IgD-negative memory B cell (primary cell): ENCODE data around the gene A2ML1. TPM values are rescaled to one million over a fixed set of nuclear protein-coding genes. Genes with fewer than 3 reads are reported as not detected.

Source experiments
- H3K27ac Mint-ChIP-seq, 3 donors: one replicate each; pipeline ENCODE4 v1.8.0; 2020 to 2022; ENCODE audit warnings: mild to moderate bottlenecking in 3 of 3, mixed read lengths in 3 of 3, moderate library complexity in 1 of 3
- H3K27me3 Mint-ChIP-seq: one replicate; pipeline ENCODE4 v1.8.0; 2021; ENCODE audit warnings: mixed read lengths
- H3K36me3 Mint-ChIP-seq: one replicate; pipeline ENCODE4 v1.8.0; 2020; ENCODE audit warnings: mild to moderate bottlenecking, mixed read lengths
- H3K4me1 Mint-ChIP-seq, 3 donors: one replicate each; pipeline ENCODE4 v1.8.0; 2020 to 2022; ENCODE audit warnings: mixed read lengths in 3 of 3, mild to moderate bottlenecking in 1 of 3
- H3K4me3 Mint-ChIP-seq, 4 donors: one replicate each; pipeline ENCODE4 v1.8.0; 2020 to 2022; ENCODE audit warnings: mild to moderate bottlenecking in 4 of 4, mixed read lengths in 4 of 4, moderate library complexity in 3 of 4
- H3K9me3 Mint-ChIP-seq, 3 donors: one replicate each; pipeline ENCODE4 v1.8.0; 2020 to 2021; ENCODE audit warnings: mixed read lengths in 3 of 3, mild to moderate bottlenecking in 1 of 3
- polyA plus RNA-seq: library from polyadenylated mRNA; unstranded; fragments of 300-500 nt; fragmentation: Illumina TruSeq; gene quantifications from one replicate; pipeline ENCODE4 v1.2.3, GENCODE V29; 2021

Gene A2ML1
- polyA plus RNA-seq, 1 donor from 2014 or later, result not detected

DNA sequence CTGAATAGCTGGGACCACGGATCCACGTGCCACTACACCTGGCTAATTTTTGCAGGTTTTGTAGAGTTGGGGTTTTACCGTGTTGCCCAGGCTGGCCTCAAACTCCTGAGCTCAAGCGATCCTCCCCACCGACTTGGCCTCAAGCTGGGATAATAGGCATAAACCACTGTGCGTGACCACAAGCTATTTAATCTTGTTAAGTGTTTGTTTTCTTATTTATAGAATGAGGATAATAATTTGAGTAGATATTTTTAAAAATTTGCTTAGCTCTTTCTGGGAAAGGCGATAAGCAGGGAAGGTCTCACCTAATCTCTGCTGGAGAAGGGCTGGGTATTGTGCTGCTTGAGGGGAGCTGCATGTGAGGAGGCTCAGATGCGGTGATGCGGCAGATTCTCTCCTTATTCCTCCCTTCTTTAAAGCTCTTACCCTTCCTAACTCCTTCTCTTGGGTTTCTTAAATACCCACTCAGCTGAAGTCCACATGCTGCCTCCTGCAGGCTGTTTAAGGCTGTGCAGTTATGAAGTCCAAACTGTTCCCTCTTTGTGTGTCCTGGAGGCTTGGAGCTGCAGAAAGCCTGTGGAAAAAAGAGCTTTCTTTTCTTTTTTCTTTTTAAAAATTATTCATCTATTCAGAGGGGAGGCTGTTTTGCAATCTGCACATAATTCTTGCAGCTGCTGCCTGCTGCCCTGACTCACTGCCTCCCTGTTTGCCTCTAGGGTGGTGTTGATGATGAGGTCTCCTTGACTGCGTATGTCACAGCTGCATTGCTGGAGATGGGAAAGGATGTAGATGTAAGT lies 37.9 kb downstream of the A2ML1 start:
- Mint-ChIP-seq H3K36me3 (no peaks in the 10 kb centered on the region), H3K27me3 (peaks cover 2% of the 10 kb centered on the region), H3K4me1 (no peaks in the 10 kb centered on the region), H3K9me3 (no peaks in the 10 kb centered on the region), H3K4me3 (no peak overlapping the region), H3K27ac (no peak overlapping the region)

DNA sequence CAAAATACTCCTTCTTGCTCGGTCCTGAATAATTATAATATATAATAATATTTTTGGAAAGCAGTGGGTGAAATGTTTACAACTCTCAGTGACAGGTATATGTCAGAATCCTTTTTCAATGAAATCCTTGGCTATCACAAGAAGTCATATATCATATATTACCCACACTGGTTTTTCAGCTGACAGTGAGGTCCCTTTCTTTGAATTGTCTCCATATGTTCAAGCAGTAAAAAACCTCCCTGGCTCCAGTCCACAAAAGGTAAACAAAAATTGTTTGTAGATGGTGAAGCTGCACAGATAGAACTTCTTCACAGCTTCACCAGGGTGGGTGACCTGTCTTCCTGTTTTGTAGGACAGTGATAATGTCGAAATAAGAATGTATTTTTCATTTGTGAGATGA lies 44.0 kb downstream of the A2ML1 start:
- Mint-ChIP-seq H3K36me3 (no peaks in the 10 kb centered on the region), H3K27ac (no peak overlapping the region), H3K4me1 (no peaks in the 10 kb centered on the region), H3K4me3 (no peak overlapping the region), H3K27me3 (no peaks in the 10 kb centered on the region), H3K9me3 (no peaks in the 10 kb centered on the region)

DNA sequence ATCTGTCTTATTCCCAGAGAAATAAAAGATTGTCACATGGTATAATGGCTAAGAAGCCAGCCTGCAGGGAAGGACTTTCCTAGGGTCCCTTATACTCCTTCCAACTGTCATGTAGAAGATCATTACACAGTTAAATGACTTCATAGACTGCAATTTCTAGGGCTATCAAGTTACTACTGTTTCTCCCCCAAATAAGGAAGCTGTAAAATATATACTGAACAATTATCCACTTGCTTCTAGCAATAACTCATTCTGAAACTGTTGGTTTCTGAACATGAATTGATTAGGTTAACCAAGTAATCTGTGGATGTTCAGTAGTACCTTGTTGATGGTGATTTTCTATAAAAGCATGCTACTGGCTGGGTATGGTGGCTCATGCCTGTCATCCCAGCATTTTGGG lies 44.6 kb downstream of the A2ML1 start:
- H3K27me3 Mint-ChIP-seq, result no peaks in the 10 kb centered on the region

DNA sequence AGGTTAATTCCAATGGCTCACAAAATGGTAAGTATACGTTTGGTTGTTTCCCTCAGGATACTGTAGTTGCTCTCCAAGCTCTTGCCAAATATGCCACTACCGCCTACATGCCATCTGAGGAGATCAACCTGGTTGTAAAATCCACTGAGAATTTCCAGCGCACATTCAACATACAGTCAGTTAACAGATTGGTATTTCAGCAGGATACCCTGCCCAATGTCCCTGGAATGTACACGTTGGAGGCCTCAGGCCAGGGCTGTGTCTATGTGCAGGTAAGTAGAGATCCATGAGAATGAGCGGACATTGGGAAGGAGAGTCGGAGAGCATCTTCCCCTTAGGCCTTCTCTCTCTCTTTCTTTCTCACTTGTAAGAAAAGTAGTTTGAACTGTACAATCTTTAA lies 45.4 kb downstream of the A2ML1 start:
- no peak overlapping the region for H3K4me3 Mint-ChIP-seq
- no peaks in the 10 kb centered on the region for H3K9me3 Mint-ChIP-seq
- no peaks in the 10 kb centered on the region for H3K36me3 Mint-ChIP-seq

More for the DNA sequence above, 44.6 kb downstream of the A2ML1 start:
- Mint-ChIP-seq H3K9me3 (no peaks in the 10 kb centered on the region), H3K36me3 (no peaks in the 10 kb centered on the region), H3K4me3 (no peak overlapping the region), H3K27ac (no peak overlapping the region), H3K4me1 (no peaks in the 10 kb centered on the region)

DNA sequence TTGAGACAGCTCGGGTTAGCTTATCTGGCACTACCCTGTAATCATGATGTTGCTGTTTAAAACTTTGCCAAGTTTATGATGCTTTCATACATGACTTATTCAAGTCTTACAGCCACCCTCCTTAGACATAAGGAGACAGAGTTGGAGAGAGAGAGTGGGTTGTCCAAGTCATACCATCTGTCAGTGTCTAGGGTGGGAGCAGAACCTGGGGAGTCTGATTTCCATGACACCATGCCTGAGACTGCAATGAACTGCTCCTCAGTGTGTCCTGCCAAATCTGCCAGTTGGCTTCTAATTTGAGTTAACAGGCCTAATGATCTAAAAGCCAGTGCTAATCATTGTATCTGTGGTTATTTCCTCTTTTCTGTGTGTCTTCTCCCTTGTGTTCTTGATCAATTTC lies 48.2 kb downstream of the A2ML1 start:
- Mint-ChIP-seq H3K36me3 (peaks cover 3% of the 10 kb centered on the region), H3K9me3 (no peaks in the 10 kb centered on the region), H3K4me3 (no peak overlapping the region), H3K4me1 (no peaks in the 10 kb centered on the region), H3K27me3 (peaks cover 6% of the 10 kb centered on the region), H3K27ac (no peak overlapping the region)

More for the DNA sequence above, 45.4 kb downstream of the A2ML1 start:
- no peak overlapping the region for H3K27ac Mint-ChIP-seq
- no peaks in the 10 kb centered on the region for H3K4me1 Mint-ChIP-seq
- H3K27me3 Mint-ChIP-seq, result no peaks in the 10 kb centered on the region

DNA sequence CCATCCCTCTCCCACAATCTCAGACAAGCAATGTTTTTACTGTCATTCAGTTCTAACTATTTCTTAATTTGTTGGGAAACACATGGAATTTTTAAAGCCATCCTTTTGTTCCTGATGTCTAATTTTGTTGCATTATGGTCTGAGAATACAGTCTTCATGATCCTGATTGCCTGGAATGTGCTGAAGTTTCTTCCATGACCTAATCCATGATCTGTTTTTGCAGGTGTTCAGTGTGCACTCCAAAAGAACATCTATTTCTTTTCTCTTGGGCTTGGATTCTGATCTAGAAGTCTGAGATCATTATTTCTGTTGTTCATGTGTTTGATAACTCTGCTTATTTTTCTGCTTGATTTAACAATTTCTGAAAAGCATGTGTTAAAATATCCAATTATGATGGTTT lies 48.6 kb downstream of the A2ML1 start:
- Mint-ChIP-seq H3K4me1 (no peaks in the 10 kb centered on the region), H3K4me3 (no peak overlapping the region), H3K27ac (no peak overlapping the region), H3K9me3 (no peaks in the 10 kb centered on the region), H3K36me3 (peaks cover 3% of the 10 kb centered on the region), H3K27me3 (peaks cover 6% of the 10 kb centered on the region)

DNA sequence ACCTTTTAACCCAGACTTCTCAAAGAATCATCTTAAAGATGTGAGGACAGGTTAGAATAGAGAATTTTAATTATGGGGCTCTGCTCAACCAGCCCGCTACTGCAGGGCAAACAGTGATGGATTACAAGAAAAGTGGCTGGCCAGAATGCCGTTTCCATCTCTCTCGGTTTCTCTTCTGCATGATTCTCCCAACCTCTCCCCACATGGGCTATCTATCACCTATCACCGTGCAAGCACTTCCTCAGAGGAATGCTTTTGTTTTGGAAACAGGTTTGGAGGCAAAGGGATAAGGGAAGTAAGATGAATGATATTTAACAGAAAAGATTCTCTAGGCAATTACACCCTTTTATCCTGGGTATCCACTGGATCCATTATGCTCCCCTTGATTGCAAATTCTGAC lies 54.5 kb downstream of the A2ML1 start:
- peaks cover 3% of the 10 kb centered on the region for H3K36me3 Mint-ChIP-seq
- peak overlapping the region in 1 of 3 donors; percentile 62 for H3K27ac Mint-ChIP-seq
- H3K9me3 Mint-ChIP-seq, result no peaks in the 10 kb centered on the region
- H3K4me3 Mint-ChIP-seq, result no peak overlapping the region
- H3K4me1 Mint-ChIP-seq, result no peaks in the 10 kb centered on the region
- H3K27me3 Mint-ChIP-seq, result peaks cover 6% of the 10 kb centered on the region

DNA sequence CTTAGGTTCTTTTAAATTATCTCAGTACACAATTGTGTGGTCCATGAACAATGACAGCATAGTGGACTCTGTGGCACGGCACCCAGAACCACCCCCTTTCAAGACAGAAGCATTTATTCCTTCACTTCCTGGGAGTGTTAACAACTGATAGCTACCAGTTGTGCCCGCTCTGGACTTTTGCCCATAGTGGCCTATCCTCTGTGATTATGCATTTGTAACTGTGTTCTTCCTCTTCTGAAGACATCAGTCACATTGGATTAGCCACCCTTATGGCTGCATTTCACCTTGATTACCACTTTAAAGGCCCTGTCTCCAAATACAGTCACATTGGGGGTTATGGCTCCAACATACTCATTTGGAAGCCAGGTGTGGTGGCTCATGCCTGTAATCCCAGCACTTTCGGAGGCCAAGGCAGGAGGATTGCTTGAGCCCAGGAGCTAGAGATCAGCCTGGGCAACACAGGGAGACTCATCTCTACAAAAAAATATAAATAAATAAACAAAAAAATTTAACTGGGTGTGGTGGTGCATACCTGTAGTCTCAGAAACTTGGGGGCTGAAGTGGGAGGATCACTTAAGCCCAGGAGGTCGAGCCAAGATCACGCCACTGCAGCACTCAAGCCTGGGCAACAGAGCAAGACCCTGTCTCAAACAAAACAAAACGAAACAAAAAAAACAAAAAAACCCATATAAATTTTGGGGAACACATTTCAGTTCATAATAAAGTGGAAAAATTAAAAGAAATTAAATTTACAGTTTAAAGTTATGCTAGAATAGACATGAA lies 64.3 kb downstream of the A2ML1 start:
- Mint-ChIP-seq H3K27ac (no peak overlapping the region), H3K9me3 (peaks cover 0 to 2% (median 2%) of the 10 kb centered on the region in 3 donors), H3K27me3 (peaks cover 5% of the 10 kb centered on the region), H3K36me3 (peaks cover 2% of the 10 kb centered on the region), H3K4me3 (no peak overlapping the region), H3K4me1 (peaks cover 5% of the 10 kb centered on the region in 3 donors)

DNA sequence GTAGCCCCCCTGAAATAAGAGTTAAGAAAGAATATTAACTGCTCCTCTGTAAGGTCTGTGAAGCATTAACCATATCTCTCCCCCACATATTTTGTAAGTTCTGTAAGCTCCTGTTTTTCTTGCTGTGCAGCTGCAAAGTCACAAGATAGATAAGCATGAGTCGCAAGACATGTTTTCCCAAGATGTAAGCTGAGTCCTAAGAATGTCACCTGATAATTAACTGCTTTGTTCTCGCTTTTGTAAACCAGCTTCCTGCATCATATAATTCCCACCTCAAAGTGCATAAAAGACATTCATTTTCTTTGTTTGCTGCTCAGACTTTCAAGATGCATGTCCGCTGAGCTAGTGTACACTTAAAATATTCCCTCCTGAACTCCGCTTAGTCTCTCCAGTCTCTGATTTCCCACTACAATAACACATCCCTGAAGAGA lies 64.9 kb downstream of the A2ML1 start:
- Mint-ChIP-seq H3K4me1 (peaks cover 5% of the 10 kb centered on the region in 3 donors), H3K4me3 (no peak overlapping the region), H3K36me3 (peaks cover 2% of the 10 kb centered on the region), H3K27me3 (peaks cover 5% of the 10 kb centered on the region), H3K9me3 (peaks cover 0 to 2% (median 2%) of the 10 kb centered on the region in 3 donors), H3K27ac (no peak overlapping the region)

DNA sequence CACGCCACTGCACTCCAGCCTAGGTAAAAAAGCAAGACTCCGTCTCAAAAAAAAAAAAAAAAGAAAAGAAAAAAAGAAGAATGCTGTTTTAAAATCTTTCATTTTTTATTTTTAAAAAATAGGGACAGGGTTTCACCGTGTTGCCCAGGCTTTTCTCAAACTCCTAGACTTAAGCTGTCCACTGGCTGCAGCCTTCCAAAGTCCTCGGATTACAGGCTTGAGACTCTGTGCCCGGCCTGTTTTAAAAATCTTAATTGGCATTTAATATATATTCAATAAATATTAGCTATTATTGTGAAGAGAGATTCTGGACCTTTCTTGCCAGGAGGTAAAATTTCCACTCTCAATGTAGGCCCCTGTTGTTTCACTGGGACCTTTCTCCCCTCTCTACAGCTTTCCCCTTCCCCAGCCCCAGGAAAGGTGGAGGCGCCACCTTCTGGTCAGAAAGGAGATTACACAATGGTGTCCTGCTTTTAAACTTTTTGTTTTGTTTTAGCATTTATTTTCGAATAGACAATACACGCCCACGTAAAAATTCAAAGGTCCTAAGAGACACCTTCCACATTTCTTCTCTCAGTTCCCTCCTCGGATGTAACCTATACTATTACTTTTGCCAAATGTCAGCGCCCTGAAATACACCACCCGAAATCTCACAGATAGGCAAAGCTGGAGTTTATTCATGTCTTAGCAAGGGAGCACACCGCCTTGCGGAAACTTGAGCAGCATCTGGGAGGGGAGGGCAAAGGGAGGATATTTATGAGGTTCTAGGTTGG lies 68.1 kb downstream of the A2ML1 start:
- H3K4me3 Mint-ChIP-seq, result peak overlapping the region; percentile 65 to 93 (median 88)
- no peaks in the 10 kb centered on the region for H3K9me3 Mint-ChIP-seq
- no peaks in the 10 kb centered on the region for H3K27me3 Mint-ChIP-seq
- peaks cover 3% of the 10 kb centered on the region for H3K36me3 Mint-ChIP-seq
- peak overlapping the region in 1 of 3 donors; percentile 55 for H3K27ac Mint-ChIP-seq
- H3K4me1 Mint-ChIP-seq, result peaks cover 5% of the 10 kb centered on the region in 3 donors

DNA sequence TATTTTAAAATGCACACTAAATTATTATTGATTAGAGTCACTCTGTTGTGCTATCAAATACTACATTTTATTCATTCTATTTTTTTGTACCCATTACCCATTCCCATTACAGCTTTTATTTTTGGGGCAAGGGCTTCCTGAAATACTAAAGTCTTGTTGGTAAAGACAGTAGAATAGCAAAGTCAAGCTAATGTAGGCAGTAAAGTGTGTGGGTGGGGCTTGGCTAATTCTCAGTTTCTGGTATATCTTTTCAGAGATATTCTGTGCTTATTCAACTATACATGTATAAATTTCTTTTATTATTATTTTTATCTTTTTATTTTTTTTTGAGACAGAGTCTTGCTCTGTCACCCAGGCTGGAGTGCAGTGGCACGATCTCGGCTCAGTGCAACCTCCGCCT lies 69.6 kb downstream of the A2ML1 start:
- Mint-ChIP-seq H3K4me1 (peaks cover 5% of the 10 kb centered on the region in 3 donors), H3K27ac (no peak overlapping the region), H3K36me3 (peaks cover 3% of the 10 kb centered on the region), H3K9me3 (peaks cover 0 to 2% (median 0%) of the 10 kb centered on the region in 3 donors), H3K27me3 (peaks cover 3% of the 10 kb centered on the region), H3K4me3 (no peak overlapping the region)

DNA sequence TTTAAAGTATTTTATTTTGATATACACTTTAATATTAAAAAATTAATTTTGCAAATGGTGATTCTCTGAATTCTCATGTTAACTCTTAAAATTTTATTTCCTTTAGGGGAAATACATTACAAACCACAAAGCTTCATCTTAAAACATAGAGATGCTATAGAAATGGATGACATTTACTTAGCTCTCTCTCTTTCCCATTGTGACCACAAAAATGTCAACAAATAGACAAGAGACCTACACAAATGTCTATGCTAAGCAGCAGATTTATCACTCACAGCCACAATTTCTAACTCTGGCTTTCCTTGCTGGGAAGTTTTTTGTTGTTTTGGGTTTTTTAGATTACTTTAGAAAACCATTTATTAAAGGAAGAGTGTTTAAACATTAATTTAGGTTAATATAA lies 72.0 kb downstream of the A2ML1 start:
- peaks cover 0 to 2% (median 0%) of the 10 kb centered on the region in 3 donors for H3K9me3 Mint-ChIP-seq
- peaks cover 2% of the 10 kb centered on the region for H3K36me3 Mint-ChIP-seq
- H3K27ac Mint-ChIP-seq, result no peak overlapping the region
- no peak overlapping the region for H3K4me3 Mint-ChIP-seq
- peaks cover 5% of the 10 kb centered on the region in 3 donors for H3K4me1 Mint-ChIP-seq
- H3K27me3 Mint-ChIP-seq, result peaks cover 3% of the 10 kb centered on the region

DNA sequence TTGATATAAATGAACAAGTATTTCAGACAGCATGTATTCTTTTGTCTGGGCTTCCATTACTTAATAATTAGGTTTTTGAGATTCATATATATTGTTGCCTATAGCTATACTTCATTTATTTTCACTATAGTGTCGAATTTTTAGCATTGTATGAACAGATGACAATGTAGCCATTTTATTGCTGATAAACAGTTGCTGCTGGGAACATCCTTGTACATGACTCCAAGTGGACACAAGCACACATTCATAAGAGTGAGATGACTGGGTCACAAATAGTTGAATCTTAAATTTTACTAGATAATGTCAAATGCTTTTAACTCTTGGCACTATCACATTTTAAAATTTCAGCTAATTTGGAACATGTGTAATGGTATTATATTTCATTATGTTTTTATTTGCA lies 72.6 kb downstream of the A2ML1 start:
- Mint-ChIP-seq H3K4me3 (no peak overlapping the region), H3K27me3 (peaks cover 3% of the 10 kb centered on the region), H3K36me3 (peaks cover 2% of the 10 kb centered on the region), H3K4me1 (peaks cover 5% of the 10 kb centered on the region in 3 donors), H3K9me3 (peaks cover 0 to 2% (median 0%) of the 10 kb centered on the region in 3 donors), H3K27ac (no peak overlapping the region)

DNA sequence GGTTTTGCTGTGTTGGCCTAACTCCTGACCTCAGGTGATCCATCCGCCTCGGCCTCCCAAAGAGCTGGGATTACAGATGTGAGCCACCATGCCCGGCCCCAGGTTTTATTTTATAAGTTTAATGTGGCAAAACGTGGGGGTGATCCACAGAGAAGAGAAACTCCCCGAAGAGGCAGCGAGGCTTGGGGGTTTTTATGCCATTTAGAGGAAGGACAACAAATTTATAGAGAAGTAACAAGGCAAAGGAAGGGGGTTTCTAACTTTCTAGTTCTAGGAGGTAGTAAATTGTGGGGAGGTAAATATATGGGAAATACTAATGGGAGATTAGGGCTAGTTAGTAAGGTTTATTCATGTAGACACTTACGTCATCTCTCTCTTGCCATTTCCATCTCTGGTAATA lies 74.7 kb downstream of the A2ML1 start:
- H3K9me3 Mint-ChIP-seq, result peaks cover 0 to 2% (median 0%) of the 10 kb centered on the region in 3 donors
- peaks cover 3% of the 10 kb centered on the region for H3K27me3 Mint-ChIP-seq
- H3K27ac Mint-ChIP-seq, result no peak overlapping the region

DNA sequence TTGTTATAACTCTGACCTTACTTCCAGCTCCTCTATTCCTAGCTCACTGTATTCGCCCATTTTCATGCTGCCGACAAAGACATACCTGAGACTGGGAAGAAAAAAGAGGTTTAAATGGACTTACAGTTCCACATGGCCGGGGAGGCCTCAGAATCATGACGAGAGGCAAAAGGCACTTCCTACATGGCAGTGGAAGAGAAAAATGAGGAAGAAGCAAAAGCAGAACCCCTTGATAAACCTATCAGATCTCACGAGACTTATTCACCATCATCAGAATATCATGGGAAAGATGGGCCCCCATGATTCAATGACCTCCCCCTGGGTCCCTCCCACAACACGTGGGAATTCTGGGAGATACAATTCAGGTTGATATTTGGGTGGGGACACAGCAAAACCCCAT lies 77.4 kb downstream of the A2ML1 start:
- peak overlapping the region in 1 of 3 donors; percentile 8 for H3K27ac Mint-ChIP-seq
- no peak overlapping the region for H3K4me3 Mint-ChIP-seq
- H3K27me3 Mint-ChIP-seq, result peaks cover 3% of the 10 kb centered on the region
- H3K9me3 Mint-ChIP-seq, result peaks cover 4 to 6% (median 5%) of the 10 kb centered on the region in 3 donors
- peaks cover 3% of the 10 kb centered on the region for H3K36me3 Mint-ChIP-seq
- H3K4me1 Mint-ChIP-seq, result peaks cover 18 to 21% (median 21%) of the 10 kb centered on the region in 3 donors

More for the DNA sequence above, 74.7 kb downstream of the A2ML1 start:
- Mint-ChIP-seq H3K36me3 (peaks cover 2% of the 10 kb centered on the region), H3K4me1 (no peaks in the 10 kb centered on the region), H3K4me3 (no peak overlapping the region)
